Esophagus squamous epithelium (tissue), 5 donors: Measurements from ENCODE around the gene GFI1B. TPM values are rescaled to one million over a fixed set of nuclear protein-coding genes. Genes with fewer than 3 reads are reported as not detected.

ENCODE experiments used
- DNase-seq: peaks from one replicate; lab custom pipeline; 2025; lab: John Stamatoyannopoulos, UW
- H3K27ac ChIP-seq, 4 donors: fragments of 200-600 bp; sonication (generic); one replicate each; pipeline ENCODE4 v1.5.1; 2016 to 2019; ENCODE audit warnings: mild to moderate bottlenecking in 1 of 4
- H3K27me3 ChIP-seq, 4 donors: fragments of 200-600 bp; sonication (generic); 1 replicate in 3 of 4; 2 replicates in 1 of 4; pipeline versions ENCODE4 v1.5.1 to v1.6.0; 2017 to 2021; ENCODE audit warnings: antibody characterized with exemption in 1 of 4
- H3K36me3 ChIP-seq, 3 donors: fragments of 200-600 bp; sonication (generic); one replicate each; pipeline ENCODE4 v1.5.1; 2016 to 2019
- H3K4me1 ChIP-seq, 3 donors: fragments of 200-600 bp; sonication (generic); one replicate each; pipeline ENCODE4 v1.5.1; 2017 to 2019
- H3K4me3 ChIP-seq, 4 donors: fragments of 200-600 bp; sonication (generic); 1 replicate in 3 of 4; 2 replicates in 1 of 4; pipeline ENCODE4 v1.5.1; 2016 to 2019; ENCODE audit warnings: mild to moderate bottlenecking in 2 of 4, moderate library complexity in 1 of 4
- H3K9me3 ChIP-seq, 3 donors: fragments of 200-600 bp; sonication (generic); one replicate each; pipeline ENCODE4 v1.5.1; 2016 to 2019
- CTCF ChIP-seq, 6 experiments: fragments of 450-650 bp in 4 of 6; fragments of 200-600 bp in 2 of 6; sonication (generic) in 2 of 6; IDR thresholded peaks; one replicate each; pipeline ENCODE4 v1.5.1; 2016 to 2019; ENCODE audit warnings: antibody characterized with exemption in 6 of 6, mild to moderate bottlenecking in 4 of 6, moderate library complexity in 4 of 6
- POLR2A ChIP-seq, 4 donors: fragments of 450-650 bp; IDR thresholded peaks; one replicate each; pipeline ENCODE4 v1.6.1; 2017; ENCODE audit warnings: antibody characterized with exemption in 4 of 4, mild to moderate bottlenecking in 4 of 4, moderate library complexity in 3 of 4
- WGBS, 2 donors: methylation state at CpG; one replicate each; pipeline ENCODE4 v1.1.5; 2018; 5-methylcytosine and 5-hydroxymethylcytosine counted together
- intact Hi-C: fragments of 100-400 bp; cut with DNase I; formaldehyde crosslinking; loops from one replicate; pipeline ENCODE4 v1.15.0; 2022
- total RNA-seq, 4 donors: library from RNA; depleted of rRNA; stranded (reverse); fragments of >200 nt; gene quantifications; one replicate each; pipeline ENCODE4 v1.1.0, GENCODE V29; 2016
- donor health status: DM: yes; HTN: yes; CAD: no.

GFI1B gene
- total RNA-seq, 4 donors from 2014 or later: 0.57 TPM; not detected in 3

- peaks cover 0 to 10% (median 0%) of the 10 kb centered on the region in 3 donors for H3K4me1 ChIP-seq
- intact Hi-C loops: no loop called here
- TF ChIP-seq CTCF (IDR thresholded peaks at IDR 0.05) (no peak), POLR2A (IDR thresholded peaks at IDR 0.05) (no peak)
These were observed 31.6 kb downstream of the GFI1B start for GRCh38 chr9:133009906-133010582.

GRCh38 chr9:133014696-133015095 is 36.2 kb downstream of the GFI1B start:
- Histone ChIP-seq H3K9me3 (peaks cover 0 to 10% (median 0%) of the 10 kb centered on the region in 3 donors), H3K4me3 (no peak overlapping the region), H3K36me3 (no peaks in the 10 kb centered on the region), H3K4me1 (no peaks in the 10 kb centered on the region), H3K27me3 (peaks cover 0 to 7% (median 0%) of the 10 kb centered on the region in 4 donors), H3K27ac (no peak overlapping the region)
- 76 to 92% methylated on average over 5 of the region's 5 CpGs for WGBS, 2 donors
- intact Hi-C loops: no loop called here
- TF ChIP-seq CTCF (IDR thresholded peaks at IDR 0.05) (no peak), POLR2A (IDR thresholded peaks at IDR 0.05) (no peak)
- no peak for DNase-seq

More at GRCh38 chr9:133009906-133010582, 31.6 kb downstream of the GFI1B start:
- no peak overlapping the region for H3K4me3 ChIP-seq
- no peaks in the 10 kb centered on the region for H3K9me3 ChIP-seq
- H3K27ac ChIP-seq: no peak overlapping the region
- peaks cover 0 to 31% (median 0%) of the 10 kb centered on the region in 4 donors for H3K27me3 ChIP-seq
- 74 to 76% methylated on average over 5 of the region's 5 CpGs for WGBS, 2 donors
- H3K36me3 ChIP-seq: no peaks in the 10 kb centered on the region
- no peak for DNase-seq

DNA sequence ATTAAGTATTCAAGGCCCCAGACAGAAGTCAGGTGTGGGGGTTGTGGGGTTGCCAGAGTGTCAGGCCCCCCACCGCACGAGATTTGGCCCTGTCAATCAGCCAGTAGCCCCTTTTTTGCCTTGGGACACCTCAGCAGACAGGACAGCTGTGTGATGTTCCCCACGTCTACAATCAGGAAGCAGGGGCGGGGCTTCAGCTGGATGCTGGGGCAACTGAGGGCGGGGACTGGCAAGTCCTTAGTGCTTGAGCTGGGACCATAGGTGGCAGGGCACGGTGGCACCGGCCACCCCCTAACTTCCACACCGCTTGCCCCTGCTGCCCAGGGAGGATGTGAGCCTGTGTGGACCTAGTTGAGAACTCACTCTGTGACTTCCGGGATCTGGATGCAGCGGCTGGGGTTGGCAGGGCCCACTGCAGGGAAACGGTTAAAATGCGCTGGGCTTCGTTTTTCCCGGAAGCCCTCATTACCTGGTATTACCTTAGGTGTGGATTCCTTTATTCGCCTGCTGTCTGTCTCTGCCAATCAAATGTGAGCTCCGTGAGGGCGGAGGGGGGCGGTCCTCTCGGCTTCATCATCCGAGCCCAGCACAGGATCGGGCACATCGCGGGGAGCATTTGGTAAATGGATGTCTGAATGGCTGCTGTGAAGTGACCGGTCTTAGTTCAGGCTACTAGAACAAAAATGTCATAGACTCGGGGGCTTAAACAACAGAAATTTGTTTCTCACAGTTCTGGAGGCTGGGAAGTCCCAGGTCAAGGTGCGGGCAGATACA is 44.8 kb downstream of the GFI1B start:
- intact Hi-C loops: no loop called here
- DNase-seq: no peak

DNA sequence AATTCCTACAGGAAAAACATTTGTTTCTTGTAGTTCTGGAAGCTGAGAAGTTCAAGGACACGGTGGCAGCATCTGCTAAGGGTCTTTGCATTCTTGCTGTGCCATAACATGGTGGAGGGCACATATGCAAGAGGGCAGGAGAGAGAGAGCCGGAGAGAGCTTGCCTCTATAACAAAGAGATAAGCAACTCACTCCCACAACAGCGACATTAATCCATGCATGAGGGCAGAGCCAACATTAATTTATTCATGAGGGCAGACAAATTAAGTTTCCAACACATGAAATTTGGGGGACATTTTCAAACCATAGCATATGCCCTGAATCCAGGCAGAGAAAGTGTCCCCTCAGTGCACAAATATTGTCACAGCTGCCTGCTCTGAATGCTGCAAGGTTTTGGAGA is 47.9 kb downstream of the GFI1B start:
- whole genome bisulfite sequencing, 2 donors: 53 to 75% methylated on average over 3 of the region's 3 CpGs
- Histone ChIP-seq H3K4me3 (no peak overlapping the region), H3K27me3 (no peaks in the 10 kb centered on the region), H3K36me3 (no peaks in the 10 kb centered on the region), H3K9me3 (no peaks in the 10 kb centered on the region), H3K27ac (no peak overlapping the region), H3K4me1 (peaks cover 10 to 29% (median 12%) of the 10 kb centered on the region in 3 donors)
- DNase-seq: no peak
- intact Hi-C loops: no loop called here
- TF ChIP-seq POLR2A (IDR thresholded peaks at IDR 0.05) (no peak), CTCF (IDR thresholded peaks at IDR 0.05) (no peak)

More for the DNA sequence above, 44.8 kb downstream of the GFI1B start:
- 73 to 80% methylated on average over 12 to 16 of the region's 26 CpGs for WGBS, 2 donors
- Histone ChIP-seq H3K27me3 (peaks cover 0 to under 1% (median 0%) of the 10 kb centered on the region in 4 donors), H3K27ac (no peak overlapping the region), H3K36me3 (no peaks in the 10 kb centered on the region), H3K9me3 (no peaks in the 10 kb centered on the region), H3K4me1 (peaks cover 0 to 12% (median 0%) of the 10 kb centered on the region in 3 donors), H3K4me3 (no peak overlapping the region)
- TF ChIP-seq CTCF (IDR thresholded peaks at IDR 0.05) (no peak), POLR2A (IDR thresholded peaks at IDR 0.05) (no peak)

GRCh38 chr9:133027134-133027533 is 48.6 kb downstream of the GFI1B start:
- H3K4me1 ChIP-seq: peaks cover 18 to 34% (median 20%) of the 10 kb centered on the region in 3 donors
- no peak overlapping the region for H3K27ac ChIP-seq
- intact Hi-C loops: no loop called here
- no peaks in the 10 kb centered on the region for H3K9me3 ChIP-seq
- H3K4me3 ChIP-seq: no peak overlapping the region
- TF ChIP-seq POLR2A (IDR thresholded peaks at IDR 0.05) (no peak), CTCF (IDR thresholded peaks at IDR 0.05) (no peak)
- WGBS, 2 donors: 38 to 49% methylated on average over 5 of the region's 5 CpGs
- no peaks in the 10 kb centered on the region for H3K36me3 ChIP-seq
- no peak for DNase-seq
- H3K27me3 ChIP-seq: no peaks in the 10 kb centered on the region
